Stimulated activated naive B cell treated with anti-CD40 and anti-IgM and Interleukin-4, amounts not matched to agents 10 μg/mL and 1 μg/mL and 100 μg/mL, for 72 hours (primary cell): ENCODE results near the gene KRT76.
"Not testable (repeated sequence)": the region's sequence is repeated elsewhere in the genome, so short reads cannot be mapped to it uniquely, and the experiment has no call there.

ENCODE experiments used
- ATAC-seq, 2 donors: fragments of 150-1000 bp; cut with Tn5 transposase; replicated peaks; 2 replicates each; pipeline ENCODE4 v1.10.0; 2021; ENCODE audit warnings: moderate library complexity in 1 of 2
- DNase-seq: peaks from one replicate; pipeline ENCODE4 v3.0.0; 2021
- H3K27ac Mint-ChIP-seq: one replicate; pipeline ENCODE4 v1.8.0; 2022; ENCODE audit warnings: mild to moderate bottlenecking, mixed read lengths
- H3K27me3 Mint-ChIP-seq, 2 donors: one replicate each; pipeline ENCODE4 v1.8.0; 2022; ENCODE audit warnings: mixed read lengths in 2 of 2
- H3K36me3 Mint-ChIP-seq, 2 donors: one replicate each; pipeline ENCODE4 v1.8.0; 2022; ENCODE audit warnings: mixed read lengths in 2 of 2, mild to moderate bottlenecking in 1 of 2
- H3K4me1 Mint-ChIP-seq, 2 donors: one replicate each; pipeline ENCODE4 v1.8.0; 2022; ENCODE audit warnings: mixed read lengths in 2 of 2, mild to moderate bottlenecking in 1 of 2
- H3K4me3 Mint-ChIP-seq, 2 donors: one replicate each; pipeline ENCODE4 v1.8.0; 2022; ENCODE audit warnings: mild to moderate bottlenecking in 2 of 2, mixed read lengths in 2 of 2, moderate library complexity in 1 of 2
- H3K9me3 Mint-ChIP-seq, 2 donors: one replicate each; pipeline ENCODE4 v1.8.0; 2022; ENCODE audit warnings: mixed read lengths in 2 of 2, mild to moderate bottlenecking in 1 of 2

Gene KRT76

GRCh38 chr12:52769946-52770345 is 7.2 kb downstream of the KRT76 start:
- no peak overlapping the region for H3K4me3 Mint-ChIP-seq
- H3K27me3 Mint-ChIP-seq, result peaks cover 30 to 34% of the 10 kb centered on the region in 2 donors
- ATAC-seq (no peak), DNase-seq (no peak)
- no peaks in the 10 kb centered on the region for H3K4me1 Mint-ChIP-seq
- no peak overlapping the region for H3K27ac Mint-ChIP-seq
- H3K36me3 Mint-ChIP-seq, result no peaks in the 10 kb centered on the region
- peaks cover 0 to 3% of the 10 kb centered on the region in 2 donors for H3K9me3 Mint-ChIP-seq

GRCh38 chr12:52769354-52769753 is 7.8 kb downstream of the KRT76 start:
- no peaks in the 10 kb centered on the region for H3K36me3 Mint-ChIP-seq
- ATAC-seq (no peak), DNase-seq (no peak)
- H3K9me3 Mint-ChIP-seq, result peaks cover 0 to 3% of the 10 kb centered on the region in 2 donors
- no peak overlapping the region for H3K4me3 Mint-ChIP-seq
- no peaks in the 10 kb centered on the region for H3K4me1 Mint-ChIP-seq
- H3K27me3 Mint-ChIP-seq, result peaks cover 30 to 34% of the 10 kb centered on the region in 2 donors
- H3K27ac Mint-ChIP-seq, result no peak overlapping the region

GRCh38 chr12:52768479-52769200 is 8.5 kb downstream of the KRT76 start:
- H3K36me3 Mint-ChIP-seq, result no peaks in the 10 kb centered on the region
- ATAC-seq, result no peak
- H3K27me3 Mint-ChIP-seq, result peaks cover 30 to 34% of the 10 kb centered on the region in 2 donors
- no peak overlapping the region for H3K4me3 Mint-ChIP-seq
- DNase-seq, result no peak
- H3K9me3 Mint-ChIP-seq, result peaks cover 0 to 3% of the 10 kb centered on the region in 2 donors
- no peak overlapping the region for H3K27ac Mint-ChIP-seq
- no peaks in the 10 kb centered on the region for H3K4me1 Mint-ChIP-seq

- H3K27me3 Mint-ChIP-seq, result peaks cover 30 to 34% of the 10 kb centered on the region in 2 donors
- DNase-seq, result no peak
- peaks cover 0 to 4% of the 10 kb centered on the region in 2 donors for H3K9me3 Mint-ChIP-seq
- no peaks in the 10 kb centered on the region for H3K36me3 Mint-ChIP-seq
- no peak overlapping the region for H3K27ac Mint-ChIP-seq
- H3K4me1 Mint-ChIP-seq, result no peaks in the 10 kb centered on the region
- no peak for ATAC-seq
- H3K4me3 Mint-ChIP-seq, result no peak overlapping the region
These were observed 9.7 kb downstream of the KRT76 start for GRCh38 chr12:52767427-52767826.

GRCh38 chr12:52767020-52767379 is 10.1 kb downstream of the KRT76 start:
- Mint-ChIP-seq H3K4me1 (no peaks in the 10 kb centered on the region), H3K4me3 (no peak overlapping the region)

GRCh38 chr12:52766351-52767019 is 10.7 kb downstream of the KRT76 start:
- Mint-ChIP-seq H3K9me3 (peaks cover 0 to 6% of the 10 kb centered on the region in 2 donors), H3K4me3 (no peak overlapping the region), H3K27ac (no peak overlapping the region), H3K36me3 (no peaks in the 10 kb centered on the region), H3K4me1 (no peaks in the 10 kb centered on the region), H3K27me3 (peaks cover 30% of the 10 kb centered on the region in 2 donors)
- DNase-seq (no peak), ATAC-seq (no peak)

More at GRCh38 chr12:52767020-52767379, 10.1 kb downstream of the KRT76 start:
- H3K27ac Mint-ChIP-seq, result no peak overlapping the region
- DNase-seq (no peak), ATAC-seq (no peak)
- peaks cover 30 to 34% of the 10 kb centered on the region in 2 donors for H3K27me3 Mint-ChIP-seq
- H3K9me3 Mint-ChIP-seq, result peaks cover 0 to 4% of the 10 kb centered on the region in 2 donors
- H3K36me3 Mint-ChIP-seq, result no peaks in the 10 kb centered on the region

GRCh38 chr12:52765702-52766101 is 11.4 kb downstream of the KRT76 start:
- H3K27ac Mint-ChIP-seq, result no peak overlapping the region
- no peaks in the 10 kb centered on the region for H3K4me1 Mint-ChIP-seq
- H3K9me3 Mint-ChIP-seq, result peaks cover 3 to 9% of the 10 kb centered on the region in 2 donors
- no peak for DNase-seq
- no peak overlapping the region for H3K4me3 Mint-ChIP-seq
- no peaks in the 10 kb centered on the region for H3K36me3 Mint-ChIP-seq
- peaks cover 24 to 30% of the 10 kb centered on the region in 2 donors for H3K27me3 Mint-ChIP-seq
- ATAC-seq, result no peak

DNA sequence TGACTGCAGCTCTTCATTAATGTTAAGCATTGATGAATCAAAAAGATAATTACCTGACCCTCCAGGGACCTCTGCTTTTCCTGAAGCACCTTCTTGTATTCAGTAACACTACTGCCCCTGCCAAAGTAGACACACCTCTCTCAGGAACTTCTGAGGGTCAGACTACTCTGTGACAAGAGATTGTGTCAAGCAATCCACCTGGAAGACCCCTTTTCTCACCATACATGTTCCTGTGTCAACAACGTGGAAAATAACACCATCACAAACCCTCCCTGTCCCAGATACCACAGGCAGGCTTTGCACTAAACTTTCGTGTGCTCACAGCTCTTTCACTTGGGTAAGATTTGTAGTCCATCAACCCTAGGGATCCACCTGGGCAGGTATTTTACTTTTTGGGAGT is 13.2 kb downstream of the KRT76 start:
- ATAC-seq (no peak), DNase-seq (no peak)
- Mint-ChIP-seq H3K27ac (no peak overlapping the region), H3K36me3 (no peaks in the 10 kb centered on the region), H3K9me3 (peaks cover 6 to 10% of the 10 kb centered on the region in 2 donors), H3K4me1 (no peaks in the 10 kb centered on the region), H3K4me3 (no peak overlapping the region), H3K27me3 (peaks cover 17 to 21% of the 10 kb centered on the region in 2 donors)

DNA sequence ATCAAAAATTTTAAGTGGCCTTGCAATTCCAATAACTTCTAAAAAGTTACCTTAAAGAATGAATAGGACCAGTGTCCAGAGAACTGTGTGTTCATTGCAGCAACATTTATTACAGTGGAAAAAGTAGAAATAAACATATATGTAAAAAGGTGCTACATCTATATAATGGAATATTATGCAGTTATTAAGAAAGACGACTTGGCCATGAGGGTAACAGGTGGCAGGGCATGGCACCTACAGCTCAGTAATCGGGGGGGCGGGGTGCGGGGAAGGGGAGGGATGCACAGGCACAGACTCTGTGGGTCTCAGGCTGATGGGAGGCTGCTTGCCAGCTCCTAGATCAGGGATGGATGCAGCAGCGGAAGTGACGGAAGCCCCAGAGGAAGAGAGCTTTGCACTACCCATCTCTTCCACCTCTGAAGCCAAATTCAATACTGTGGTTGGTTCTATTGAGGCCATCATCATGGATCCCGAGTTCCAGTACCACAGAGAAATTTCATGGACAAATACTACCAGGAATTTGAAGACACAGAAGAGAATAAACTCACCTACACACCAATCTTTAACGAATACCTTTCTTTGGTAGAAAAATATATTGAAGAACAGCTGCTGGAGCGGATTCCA is 14.0 kb downstream of the KRT76 start:
- no peak overlapping the region for H3K27ac Mint-ChIP-seq
- H3K27me3 Mint-ChIP-seq, result peaks cover 14 to 15% of the 10 kb centered on the region in 2 donors
- no peak for DNase-seq
- peaks cover 6 to 12% of the 10 kb centered on the region in 2 donors for H3K9me3 Mint-ChIP-seq
- H3K4me1 Mint-ChIP-seq, result no peaks in the 10 kb centered on the region
- no peaks in the 10 kb centered on the region for H3K36me3 Mint-ChIP-seq
- ATAC-seq, result no peak
- H3K4me3 Mint-ChIP-seq, result no peak overlapping the region

DNA sequence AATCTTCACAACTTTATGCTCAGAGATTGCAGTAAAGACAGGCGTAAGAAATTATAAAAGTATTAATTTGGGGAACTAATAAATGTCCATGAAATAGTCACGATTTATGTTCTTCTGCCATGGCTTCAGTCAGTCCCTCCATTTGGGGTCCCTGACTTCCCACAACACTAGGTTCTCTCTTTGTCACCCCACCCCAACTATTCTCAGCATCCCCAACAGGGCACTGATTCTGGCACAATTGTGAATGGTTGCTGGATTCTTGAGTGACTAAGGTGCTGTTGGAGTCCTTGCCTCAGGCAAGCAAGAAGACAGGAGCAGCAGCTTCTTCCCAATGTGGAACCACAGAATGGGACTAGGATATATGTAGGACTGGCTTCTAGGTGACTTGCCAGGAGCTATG is 15.3 kb downstream of the KRT76 start:
- H3K36me3 Mint-ChIP-seq, result no peaks in the 10 kb centered on the region
- peaks cover 6 to 12% of the 10 kb centered on the region in 2 donors for H3K9me3 Mint-ChIP-seq
- no peaks in the 10 kb centered on the region for H3K4me1 Mint-ChIP-seq
- H3K4me3 Mint-ChIP-seq, result no peak overlapping the region
- DNase-seq (no peak), ATAC-seq (no peak)
- H3K27me3 Mint-ChIP-seq, result peaks cover 6 to 8% of the 10 kb centered on the region in 2 donors
- no peak overlapping the region for H3K27ac Mint-ChIP-seq

GRCh38 chr12:52761218-52761617 is 15.9 kb downstream of the KRT76 start:
- not testable (repeated sequence) for DNase-seq, ATAC-seq, H3K27ac Mint-ChIP-seq, H3K4me1 Mint-ChIP-seq, H3K36me3 Mint-ChIP-seq, H3K27me3 Mint-ChIP-seq, H3K4me3 Mint-ChIP-seq
- peaks cover 6 to 12% of the 10 kb centered on the region in 2 donors for H3K9me3 Mint-ChIP-seq

DNA sequence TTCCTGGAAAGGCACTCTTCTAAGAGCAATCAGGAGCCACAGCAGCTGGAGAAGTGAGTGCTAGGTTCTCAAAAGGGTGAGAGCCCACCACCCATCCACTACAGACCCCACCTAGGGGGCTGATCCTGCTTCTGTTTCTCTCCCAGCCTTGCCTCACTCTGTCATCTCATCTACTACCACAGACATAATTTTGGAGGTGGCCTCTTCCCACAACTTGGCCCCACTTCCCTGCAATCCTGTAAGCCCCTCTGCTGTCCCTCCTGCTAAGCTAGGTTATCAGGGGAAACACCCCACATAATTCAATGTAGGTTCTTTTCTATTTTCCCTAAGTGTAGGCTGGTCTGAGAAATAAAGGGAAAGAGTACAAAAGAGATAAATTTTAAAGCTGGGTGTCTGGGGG is 16.5 kb downstream of the KRT76 start:
- H3K4me3 Mint-ChIP-seq, result no peak overlapping the region
- H3K9me3 Mint-ChIP-seq, result peaks cover 6 to 12% of the 10 kb centered on the region in 2 donors
- H3K36me3 Mint-ChIP-seq, result no peaks in the 10 kb centered on the region
- H3K4me1 Mint-ChIP-seq, result no peaks in the 10 kb centered on the region
- peaks cover 0 to 2% of the 10 kb centered on the region in 2 donors for H3K27me3 Mint-ChIP-seq
- ATAC-seq, result no peak
- H3K27ac Mint-ChIP-seq, result no peak overlapping the region
- DNase-seq, result no peak

DNA sequence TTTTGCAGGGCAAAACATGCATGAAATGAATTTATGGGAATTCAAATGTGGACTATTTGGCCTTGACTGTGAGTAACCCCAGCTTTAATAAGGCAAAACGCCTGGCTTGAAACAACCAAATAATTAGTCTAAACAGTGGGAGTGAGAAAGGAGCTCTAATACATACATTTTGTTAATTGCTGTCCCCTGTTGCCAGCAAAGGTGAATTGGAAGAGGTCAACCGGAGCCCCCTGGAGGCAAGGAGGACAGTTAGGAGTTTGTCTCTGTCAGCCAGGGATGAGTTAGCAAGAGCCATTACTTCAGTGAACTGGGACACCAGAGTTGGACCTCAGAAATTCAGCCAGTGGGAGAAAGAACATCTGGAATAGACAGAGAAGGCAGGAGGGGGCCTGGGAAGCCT is 17.4 kb downstream of the KRT76 start:
- H3K27ac Mint-ChIP-seq, result no peak overlapping the region
- H3K27me3 Mint-ChIP-seq, result peaks cover 5 to 8% of the 10 kb centered on the region in 2 donors
- no peak for DNase-seq
- no peaks in the 10 kb centered on the region for H3K4me1 Mint-ChIP-seq
- no peak overlapping the region for H3K4me3 Mint-ChIP-seq
- no peaks in the 10 kb centered on the region for H3K36me3 Mint-ChIP-seq
- no peak for ATAC-seq
- peaks cover 6 to 12% of the 10 kb centered on the region in 2 donors for H3K9me3 Mint-ChIP-seq

DNA sequence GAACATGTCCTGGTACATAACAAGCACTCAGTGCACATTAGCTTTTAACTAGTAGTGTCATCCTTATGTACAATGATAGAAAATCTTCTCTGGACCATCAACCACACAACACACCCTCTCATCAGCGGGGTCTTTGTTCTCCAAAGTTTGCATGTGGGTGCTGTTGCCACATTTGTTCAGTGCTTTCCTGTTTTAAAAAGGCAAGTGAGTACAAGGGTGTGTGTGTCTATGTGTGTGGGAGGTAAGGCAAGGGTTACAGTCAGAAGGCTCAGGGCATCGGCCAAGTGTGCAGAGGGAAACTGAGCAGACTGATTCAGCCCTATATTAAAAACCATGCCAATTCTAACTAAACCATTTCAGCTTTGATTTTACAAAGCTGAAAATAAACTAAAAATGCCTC is 17.9 kb downstream of the KRT76 start:
- DNase-seq, result no peak
- peaks cover 6 to 12% of the 10 kb centered on the region in 2 donors for H3K9me3 Mint-ChIP-seq
- ATAC-seq, result no peak
- no peaks in the 10 kb centered on the region for H3K36me3 Mint-ChIP-seq
- no peaks in the 10 kb centered on the region for H3K4me1 Mint-ChIP-seq
- no peak overlapping the region for H3K27ac Mint-ChIP-seq
- H3K27me3 Mint-ChIP-seq, result peaks cover 6 to 8% of the 10 kb centered on the region in 2 donors
- H3K4me3 Mint-ChIP-seq, result no peak overlapping the region
